Upper lobe of left lung (tissue), 4 donors: ENCODE measurements around the gene SUPV3L1.

Source experiments
- EP300 ChIP-seq, 4 donors: sonication (generic); formaldehyde crosslinking; IDR thresholded peaks; one replicate each; pipeline ENCODE4 v1.5.1; 2017; ENCODE audit warnings: antibody characterized with exemption in 4 of 4, control low read depth in 2 of 4
- POLR2A ChIP-seq, 4 donors: fragments of 450-650 bp; IDR thresholded peaks; one replicate each; pipeline ENCODE4 v1.5.1; 2016 to 2017; ENCODE audit warnings: antibody characterized with exemption in 4 of 4, mild to moderate bottlenecking in 2 of 4
- POLR2AphosphoS5 ChIP-seq, 2 donors: sonication (generic); formaldehyde crosslinking; IDR thresholded peaks; one replicate each; pipeline ENCODE4 v1.5.1; 2017; ENCODE audit warnings: antibody characterized with exemption in 2 of 2
- TF ChIP-seq, protein P1 (sequence below), 6 experiments: fragments of 450-650 bp in 4 of 6; fragments of 200-600 bp in 2 of 6; sonication (generic) in 2 of 6; IDR thresholded peaks; one replicate each; pipeline ENCODE4 v1.5.1; 2016 to 2019; ENCODE audit warnings: antibody characterized with exemption in 6 of 6

DNA sequence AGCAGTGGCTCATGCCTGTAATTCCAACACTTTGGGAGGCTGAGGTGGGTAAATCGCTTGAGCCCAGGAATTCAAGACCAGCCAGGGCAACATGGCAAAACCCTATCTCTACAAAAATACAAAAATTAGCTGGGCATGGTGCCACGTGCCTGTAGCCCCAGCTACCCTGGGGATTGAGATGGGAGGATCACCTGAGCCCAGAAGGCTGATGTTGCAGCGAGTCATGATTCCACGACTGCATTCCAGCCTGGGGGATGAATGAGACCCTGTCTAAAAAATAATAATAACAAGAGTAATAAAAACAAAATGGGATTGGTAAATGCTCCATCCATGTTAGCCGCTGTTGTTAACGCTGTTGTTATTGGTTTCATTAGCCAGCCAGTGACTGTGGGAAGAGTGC, 38.8 kb downstream of the SUPV3L1 start:
- TF ChIP-seq, protein P1, sequence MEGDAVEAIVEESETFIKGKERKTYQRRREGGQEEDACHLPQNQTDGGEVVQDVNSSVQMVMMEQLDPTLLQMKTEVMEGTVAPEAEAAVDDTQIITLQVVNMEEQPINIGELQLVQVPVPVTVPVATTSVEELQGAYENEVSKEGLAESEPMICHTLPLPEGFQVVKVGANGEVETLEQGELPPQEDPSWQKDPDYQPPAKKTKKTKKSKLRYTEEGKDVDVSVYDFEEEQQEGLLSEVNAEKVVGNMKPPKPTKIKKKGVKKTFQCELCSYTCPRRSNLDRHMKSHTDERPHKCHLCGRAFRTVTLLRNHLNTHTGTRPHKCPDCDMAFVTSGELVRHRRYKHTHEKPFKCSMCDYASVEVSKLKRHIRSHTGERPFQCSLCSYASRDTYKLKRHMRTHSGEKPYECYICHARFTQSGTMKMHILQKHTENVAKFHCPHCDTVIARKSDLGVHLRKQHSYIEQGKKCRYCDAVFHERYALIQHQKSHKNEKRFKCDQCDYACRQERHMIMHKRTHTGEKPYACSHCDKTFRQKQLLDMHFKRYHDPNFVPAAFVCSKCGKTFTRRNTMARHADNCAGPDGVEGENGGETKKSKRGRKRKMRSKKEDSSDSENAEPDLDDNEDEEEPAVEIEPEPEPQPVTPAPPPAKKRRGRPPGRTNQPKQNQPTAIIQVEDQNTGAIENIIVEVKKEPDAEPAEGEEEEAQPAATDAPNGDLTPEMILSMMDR (IDR thresholded peaks at IDR 0.05) = no peak
- no peak for TF ChIP-seq POLR2A (IDR thresholded peaks at IDR 0.05)
- no peak for TF ChIP-seq EP300 (IDR thresholded peaks at IDR 0.05)
- no peak for TF ChIP-seq POLR2AphosphoS5 (IDR thresholded peaks at IDR 0.05)
